Fibroblast of skin of abdomen (primary cell): ENCODE data around the gene CELF4. TPM values are rescaled to one million over a fixed set of nuclear protein-coding genes. Genes with fewer than 3 reads are reported as not detected.

Experiments
- DNase-seq: peaks from one replicate; pipeline ENCODE4 v3.0.0-alpha.2; 2013
- polyA plus RNA-seq, 2 experiments: library from polyadenylated mRNA; unstranded; fragments of 120-200 nt; gene quantifications; one replicate each; pipeline ENCODE4 v1.2.1, GENCODE V29; 2013; ENCODE audit not compliant: insufficient read length in 2 of 2

Gene CELF4
- not detected for polyA plus RNA-seq (2013, experiment 1 of 2; ENCODE audit: insufficient read length)
- polyA plus RNA-seq (2013, experiment 2 of 2; ENCODE audit: insufficient read length): 0.10 TPM

DNA sequence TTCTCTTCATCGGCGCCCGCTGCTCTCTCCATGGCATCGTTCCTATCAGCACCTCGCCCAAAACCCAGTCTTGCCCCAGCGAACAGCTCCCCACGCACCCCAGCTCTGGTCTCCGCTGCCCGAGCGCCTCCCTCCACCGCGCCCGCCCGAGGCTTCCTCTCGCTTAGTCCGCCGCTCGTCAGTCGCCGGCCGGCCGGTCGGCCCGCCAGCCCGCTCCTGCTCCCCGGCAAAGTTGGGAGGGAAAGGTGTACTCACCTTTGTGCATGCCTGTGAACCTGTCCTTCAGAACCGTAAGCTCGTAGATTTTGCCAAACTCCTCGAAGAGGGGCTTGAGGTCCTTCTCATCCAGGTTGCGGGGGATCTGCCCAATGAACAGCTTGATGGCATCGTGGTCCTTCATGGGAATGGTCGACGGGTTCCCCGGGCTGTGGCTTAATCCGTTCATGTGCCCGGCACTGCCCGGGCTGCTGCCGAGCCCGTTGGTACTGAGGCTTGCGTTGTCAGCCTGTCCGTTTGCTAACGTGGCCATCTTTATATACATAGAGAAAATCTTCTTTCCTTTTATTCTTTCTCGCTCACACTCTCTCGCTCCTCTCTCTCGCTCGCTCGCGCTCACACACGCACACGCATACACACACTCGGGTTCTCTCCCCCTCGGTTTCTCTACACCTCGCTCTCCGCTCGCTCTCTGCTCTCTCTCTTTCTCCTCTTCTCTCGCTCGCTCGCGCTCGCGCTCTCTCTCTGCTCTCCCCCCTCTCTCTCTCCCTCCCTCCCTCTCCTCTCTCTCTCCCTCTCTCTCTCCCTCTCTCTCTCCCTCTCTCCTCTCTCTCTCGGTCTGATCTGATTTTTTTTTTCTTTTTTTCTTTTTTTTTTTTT is at the start of gene CELF4:
Gene CELF4, minus strand, starts transcription at position 698 of the 876 bp plus-strand sequence.
- DNase-seq: peak; percentile 2

DNA sequence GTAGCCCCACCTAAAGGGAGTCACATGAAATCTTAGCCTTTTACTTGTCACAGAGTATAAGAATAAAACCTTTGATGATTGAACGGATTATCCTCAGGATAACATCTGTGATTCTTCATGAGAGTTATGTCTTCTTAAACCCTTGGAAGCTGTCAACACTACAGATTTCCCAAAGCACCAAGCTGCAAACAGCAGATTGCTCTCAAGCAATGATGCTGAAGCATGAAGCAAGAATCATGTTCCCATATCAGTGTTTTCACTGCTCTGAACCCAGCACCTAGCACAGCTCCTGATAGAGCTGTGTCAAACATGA is 47.6 kb upstream of the CELF4 start:
- DNase-seq: no peak

DNA sequence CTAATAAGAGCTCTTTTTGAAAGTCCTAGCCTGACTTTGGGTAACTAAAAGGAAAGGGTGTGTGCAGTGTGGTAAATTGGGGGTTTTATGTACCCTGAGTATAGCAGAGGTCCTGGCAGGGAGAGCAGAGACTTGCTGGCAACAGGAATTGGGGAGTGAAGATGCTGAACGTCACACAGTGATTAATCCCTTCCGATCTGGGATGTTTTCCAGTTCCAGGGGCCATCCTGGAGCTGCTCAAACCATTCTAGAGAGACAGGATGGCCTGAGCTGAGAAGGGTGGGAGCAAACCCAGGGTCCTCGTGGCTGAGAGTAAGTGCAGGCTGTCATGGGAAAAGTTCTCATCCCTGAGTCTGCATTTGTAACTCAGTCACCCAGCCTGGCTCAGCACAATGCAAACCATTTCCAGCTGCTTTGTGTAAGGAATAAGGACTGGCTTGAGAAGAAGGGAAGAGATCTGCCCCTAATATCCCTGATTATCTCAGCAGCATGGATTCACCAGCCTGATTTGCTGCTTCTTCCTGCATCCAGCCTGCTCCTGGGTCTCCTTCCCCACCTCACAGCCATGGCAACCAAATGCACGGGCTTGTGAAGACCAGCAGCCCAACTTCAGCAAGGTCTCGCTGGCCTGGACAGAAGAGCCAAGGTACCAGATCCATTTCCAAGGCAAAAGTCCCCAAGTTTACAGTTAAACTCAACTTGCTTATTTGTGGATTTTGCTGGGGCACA is 47.1 kb upstream of the CELF4 start:
- DNase-seq: no peak

DNA sequence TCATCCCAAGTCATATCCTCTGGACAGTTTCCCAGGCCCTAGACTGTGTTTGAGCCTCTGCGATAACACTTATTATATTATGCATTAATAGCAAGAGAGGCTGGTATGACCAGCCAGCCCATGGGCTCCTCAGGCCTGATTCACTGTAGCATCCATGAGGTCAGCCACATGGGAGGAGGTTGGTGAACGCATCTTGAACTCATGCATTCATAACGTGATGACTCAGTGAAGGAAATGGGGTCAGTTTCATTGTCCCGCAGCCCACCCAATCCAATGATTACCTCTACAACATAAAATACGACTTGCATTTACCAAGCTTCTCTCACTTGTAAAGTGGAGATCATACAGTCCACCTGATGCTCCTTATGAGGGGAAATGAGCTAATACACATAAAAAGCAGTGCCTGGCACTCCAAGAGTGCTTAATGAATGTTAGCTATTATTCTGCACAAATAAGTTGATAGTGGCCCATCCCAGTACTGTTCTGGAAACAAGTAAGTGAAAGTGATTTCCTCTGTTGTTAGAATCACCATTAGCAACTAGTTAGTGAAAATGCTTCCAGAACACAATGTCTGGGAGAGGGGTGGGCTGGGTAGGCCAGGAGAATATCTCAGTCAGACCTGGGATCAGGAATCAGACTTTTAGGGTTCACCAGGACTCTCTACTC is 46.1 kb upstream of the CELF4 start:
- DNase-seq: no peak

DNA sequence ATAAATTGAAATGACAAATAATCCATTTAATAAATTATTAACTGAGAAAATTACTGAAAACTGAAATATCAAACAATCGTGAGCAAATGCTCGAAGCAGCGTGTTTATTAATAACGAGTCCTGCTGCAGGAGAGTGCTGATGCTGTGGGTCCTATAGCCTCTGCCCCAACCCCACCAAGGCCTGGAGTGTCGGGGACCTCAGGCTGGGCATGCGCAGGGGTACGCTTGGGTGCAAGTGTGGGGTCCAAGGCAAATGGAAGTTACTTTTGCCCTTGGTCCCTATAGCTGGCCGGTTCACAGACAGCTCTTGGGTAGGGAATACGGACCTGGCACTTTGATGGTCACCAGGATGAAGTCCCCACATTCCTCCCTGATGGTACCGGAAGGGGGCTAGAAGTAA is 43.3 kb upstream of the CELF4 start:
- no peak for DNase-seq

DNA sequence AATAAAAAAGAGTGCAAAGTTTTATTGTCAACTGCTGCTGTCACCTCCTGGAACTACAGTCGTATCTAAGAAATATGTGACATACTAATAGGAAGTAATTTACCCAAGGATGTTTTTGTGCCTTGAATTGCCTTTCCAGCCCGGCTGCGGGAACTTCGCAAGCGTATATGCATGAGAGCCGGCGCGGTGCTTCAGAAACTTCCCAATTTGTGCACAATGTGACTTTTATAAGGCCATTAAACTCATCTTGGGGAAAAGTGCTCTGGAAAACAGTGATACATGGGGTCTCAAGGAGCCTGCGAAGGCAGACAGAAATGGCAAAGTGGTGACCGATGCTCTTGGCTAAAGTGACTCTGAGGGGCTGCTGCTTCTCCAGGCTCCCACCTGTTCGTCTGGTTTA is 41.7 kb upstream of the CELF4 start:
- no peak for DNase-seq

DNA sequence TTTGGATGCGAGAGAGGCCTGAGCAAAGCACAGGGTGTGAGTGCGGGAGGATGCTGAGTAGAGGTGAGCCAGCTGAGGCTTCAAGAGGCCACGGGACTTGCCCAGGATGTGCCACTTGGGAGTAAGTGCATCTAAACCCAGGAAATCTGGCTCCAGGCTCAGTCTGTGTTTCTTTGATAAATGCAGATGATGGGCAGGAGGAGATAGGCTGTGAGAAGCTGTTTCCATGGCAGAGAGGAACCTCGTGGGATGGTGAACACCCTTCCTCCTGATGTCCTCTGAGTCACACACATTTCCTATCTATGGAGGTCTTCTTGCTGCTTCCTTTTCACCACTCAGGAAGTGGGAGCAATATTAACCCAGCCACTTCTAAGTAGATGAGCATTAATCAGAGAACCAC is 38.4 kb upstream of the CELF4 start:
- DNase-seq: no peak

DNA sequence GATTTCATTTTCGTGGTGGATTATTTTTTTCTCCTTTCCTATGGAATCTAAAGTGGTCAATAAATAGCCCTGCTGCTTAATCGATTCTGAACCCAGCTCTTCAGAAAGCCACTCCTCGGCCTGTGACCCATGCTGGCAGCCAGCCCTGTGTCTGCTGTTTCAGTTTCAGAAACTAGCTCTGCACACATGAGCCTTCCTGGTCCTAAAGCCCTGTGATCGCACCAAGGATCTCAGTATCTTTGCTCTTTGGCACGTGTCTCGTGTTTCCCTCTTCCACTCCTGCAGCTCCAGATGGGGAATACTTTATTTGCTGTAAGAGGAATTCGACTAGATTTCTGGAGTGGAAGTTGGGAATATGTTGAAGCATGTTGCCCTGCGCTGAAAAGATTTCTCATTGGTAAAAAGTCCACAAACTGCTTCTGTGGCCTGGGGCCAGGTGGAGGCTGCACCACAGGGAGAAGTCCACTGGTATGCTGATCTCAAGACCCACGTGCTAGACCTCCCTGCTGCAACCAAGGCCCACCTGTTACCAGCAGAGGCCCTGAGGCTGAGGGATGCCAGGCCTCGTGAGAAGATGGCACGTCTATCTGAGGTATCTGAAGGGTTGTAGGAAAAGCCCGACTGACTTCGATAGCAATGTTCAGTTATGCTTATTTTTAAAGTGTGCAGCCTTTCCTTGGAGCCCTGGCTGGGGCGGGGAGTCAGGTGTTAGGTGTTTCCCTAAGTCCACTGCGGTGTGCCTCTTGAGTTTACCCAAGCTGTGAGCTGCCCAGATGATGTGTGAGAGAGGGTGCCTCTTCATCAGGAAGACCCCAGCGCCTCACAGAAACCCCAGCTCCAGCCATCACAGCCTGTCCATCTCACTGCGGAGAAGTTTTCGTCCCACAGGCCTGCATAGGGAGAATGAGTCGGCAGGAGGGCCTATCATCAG is 33.6 kb upstream of the CELF4 start:
- no peak for DNase-seq

DNA sequence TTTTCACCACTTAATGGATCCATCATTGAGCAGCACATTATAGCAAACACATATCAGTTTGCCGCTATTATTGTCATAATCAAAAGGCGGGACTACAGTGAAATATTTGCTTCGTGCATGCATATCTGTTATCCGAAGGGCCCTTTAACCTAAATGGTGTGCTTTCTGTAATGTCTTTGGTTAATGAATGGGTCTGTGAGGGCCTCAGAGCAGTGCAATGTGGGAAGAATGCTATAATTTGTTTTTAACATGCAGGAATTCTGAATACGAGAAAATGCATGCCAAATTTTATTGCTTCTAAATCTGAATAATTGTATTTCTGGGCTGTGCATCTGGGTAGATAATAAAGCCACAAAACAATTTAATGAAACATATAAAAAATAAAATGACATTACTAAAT is 32.8 kb upstream of the CELF4 start:
- DNase-seq: no peak

DNA sequence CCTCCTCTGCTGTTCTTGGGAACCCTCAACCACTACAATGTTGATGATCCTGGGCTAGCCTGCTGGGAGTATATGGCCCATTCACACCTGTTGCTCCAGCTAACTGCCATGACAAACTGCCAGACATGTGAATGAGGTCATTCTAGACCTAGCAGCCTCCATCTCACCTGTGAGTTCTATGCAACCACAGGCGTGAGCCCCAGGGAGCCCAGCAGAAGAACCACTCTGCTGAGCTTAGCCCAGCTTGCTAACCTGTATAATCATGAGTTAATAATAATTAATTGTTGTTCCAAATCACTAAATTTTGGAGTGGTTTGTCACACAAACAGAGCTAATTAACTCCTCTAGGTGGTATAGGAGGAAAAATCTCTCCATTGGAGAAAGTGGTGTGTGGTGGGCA is 24.7 kb upstream of the CELF4 start:
- DNase-seq: no peak

DNA sequence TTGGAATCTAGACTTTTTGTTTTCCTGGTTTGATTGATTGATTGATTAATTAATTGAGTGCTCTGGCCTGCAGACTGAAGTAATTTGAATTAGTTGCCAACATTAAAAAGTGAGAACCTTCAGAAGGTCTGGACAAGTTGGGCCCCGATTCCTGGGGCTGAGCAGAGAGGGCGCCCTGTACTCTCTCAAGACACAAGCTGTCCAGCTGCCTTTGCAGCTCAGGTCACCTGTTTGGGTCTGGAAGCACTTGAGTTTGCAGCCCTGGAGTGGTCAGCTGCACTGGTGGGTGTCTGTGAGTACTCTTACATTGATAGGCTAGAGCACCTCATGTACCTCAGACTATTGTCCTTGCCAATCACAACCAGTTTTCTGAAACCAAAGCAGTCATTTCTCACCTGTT is 22.7 kb upstream of the CELF4 start:
- DNase-seq: no peak

DNA sequence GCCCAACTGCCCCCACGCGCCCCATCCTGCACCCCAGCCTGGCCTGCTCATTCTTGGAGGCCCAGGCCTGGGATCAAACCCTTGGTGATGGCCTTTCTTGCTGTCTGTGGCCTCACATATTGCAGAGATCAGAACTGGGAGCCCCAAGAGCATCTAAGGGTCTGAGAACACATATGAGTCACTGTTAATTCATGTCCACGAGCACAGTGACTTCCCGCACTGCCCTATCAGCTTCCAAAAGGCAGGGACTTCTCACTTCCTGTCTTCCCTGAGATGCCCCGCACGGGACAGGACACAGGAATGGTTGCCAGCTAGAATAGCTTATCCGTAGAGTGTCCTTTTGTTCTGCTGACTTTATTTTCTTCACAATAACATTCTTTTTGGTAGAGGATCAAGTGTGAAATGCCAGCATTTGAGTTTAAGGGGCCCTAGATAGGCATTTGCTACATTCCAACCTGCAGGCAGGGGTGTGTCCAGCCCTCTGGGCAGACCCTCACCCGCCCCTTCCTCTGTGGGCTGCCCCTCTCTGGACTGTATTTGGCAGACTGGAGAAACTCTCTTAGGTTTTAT is 21.1 kb upstream of the CELF4 start:
- DNase-seq: no peak

DNA sequence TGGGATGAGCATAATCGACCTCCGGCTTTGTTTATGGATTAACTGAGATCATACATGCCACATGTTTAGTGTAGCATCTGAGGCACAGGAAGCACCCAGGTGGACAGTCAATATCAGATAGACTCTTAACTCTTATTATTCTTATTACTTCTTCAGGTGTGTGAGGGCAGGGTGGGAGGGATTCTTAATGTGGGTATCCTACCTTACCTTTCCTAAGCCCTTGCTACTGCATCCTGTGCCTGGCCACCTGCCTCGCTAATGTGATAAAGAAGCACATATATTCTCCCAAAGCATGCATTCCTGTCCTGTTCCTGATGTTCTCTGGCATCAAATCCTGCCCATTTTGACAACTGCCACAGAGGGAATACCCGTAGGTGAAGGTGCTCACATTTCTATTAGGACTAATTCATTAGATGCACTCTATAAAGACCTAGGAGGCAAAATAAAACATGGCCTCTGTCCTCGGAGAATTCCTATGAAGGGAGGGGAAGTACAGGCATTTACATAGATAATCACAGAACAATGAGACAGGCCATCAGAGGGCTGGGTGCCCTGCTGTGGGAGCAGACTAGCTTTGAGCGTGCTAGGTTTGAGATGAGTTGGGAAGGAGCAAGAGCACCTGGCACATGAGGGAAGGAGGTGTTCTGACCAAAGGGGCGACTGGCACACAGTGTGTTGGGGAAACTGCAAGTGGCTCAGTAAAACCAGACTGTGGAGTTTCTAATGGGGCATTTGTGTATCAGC is 19.5 kb upstream of the CELF4 start:
- no peak for DNase-seq

DNA sequence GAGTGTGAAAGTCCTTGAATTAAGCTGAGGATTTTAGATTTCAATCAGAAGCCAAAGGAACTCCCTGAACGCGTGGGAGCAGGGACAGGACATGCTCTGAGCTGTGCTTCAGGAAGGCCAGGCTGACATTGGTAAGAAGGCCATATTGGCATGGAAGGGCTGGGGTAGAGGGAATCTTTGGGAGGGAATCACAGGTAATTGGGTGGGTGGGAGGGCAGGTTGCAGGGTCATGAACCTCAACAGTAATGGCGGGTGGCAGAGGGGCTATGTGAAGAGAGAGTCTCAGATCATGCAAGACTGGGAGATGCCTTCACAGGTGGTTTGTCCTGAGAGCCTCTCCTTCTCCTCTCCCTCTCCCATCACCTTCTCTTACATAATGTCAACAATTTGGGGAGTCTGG is 18.6 kb upstream of the CELF4 start:
- no peak for DNase-seq

DNA sequence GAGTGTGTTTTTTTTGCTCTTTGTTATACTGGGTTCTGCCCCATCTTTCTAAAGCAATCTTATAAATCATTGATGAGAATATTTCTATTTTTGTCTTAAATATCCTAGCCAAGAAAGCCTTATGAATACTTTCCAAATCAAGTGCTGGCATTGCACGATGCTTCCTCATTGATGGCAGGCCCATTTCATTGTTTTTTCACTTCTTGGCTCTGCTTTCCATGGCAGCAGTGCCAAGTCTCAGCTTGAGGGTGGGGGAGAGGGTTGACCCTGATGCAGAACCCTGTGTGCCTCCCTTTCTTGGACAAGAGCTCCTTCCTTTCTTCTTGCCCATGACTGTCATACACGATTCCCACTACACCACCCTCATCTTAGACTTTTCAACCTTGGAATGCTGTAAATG is 16.7 kb upstream of the CELF4 start:
- DNase-seq: no peak

DNA sequence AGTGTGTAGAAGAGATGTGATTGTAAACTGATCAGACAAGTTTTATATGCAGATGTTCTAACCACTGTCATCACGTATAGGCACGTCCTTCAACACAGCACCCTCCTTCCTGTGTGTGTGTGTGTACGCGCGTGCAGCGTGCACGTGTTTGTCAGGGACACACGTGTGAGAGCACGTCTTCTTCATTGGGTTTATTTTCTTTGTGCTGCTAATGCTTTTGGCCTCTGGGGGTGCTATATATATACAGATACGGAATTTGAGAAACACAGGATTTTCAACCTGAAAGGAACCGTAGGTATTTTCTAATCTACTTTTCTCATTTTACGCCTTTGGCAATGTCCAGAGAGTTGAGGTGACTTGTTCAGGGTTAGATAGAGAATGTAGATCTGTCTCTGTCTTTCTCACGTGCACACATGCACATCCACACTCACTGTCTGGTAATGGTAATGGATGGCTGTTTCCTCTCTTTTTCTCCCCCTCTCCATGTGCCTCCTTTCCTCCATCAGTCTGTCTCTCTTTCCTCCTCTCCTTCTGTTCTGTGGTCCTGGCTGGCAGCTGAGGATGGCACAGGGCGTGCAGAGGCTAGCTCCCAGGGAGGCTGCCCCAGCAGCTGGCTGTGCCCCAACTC is 13.4 kb upstream of the CELF4 start:
- peak; percentile 2 for DNase-seq

DNA sequence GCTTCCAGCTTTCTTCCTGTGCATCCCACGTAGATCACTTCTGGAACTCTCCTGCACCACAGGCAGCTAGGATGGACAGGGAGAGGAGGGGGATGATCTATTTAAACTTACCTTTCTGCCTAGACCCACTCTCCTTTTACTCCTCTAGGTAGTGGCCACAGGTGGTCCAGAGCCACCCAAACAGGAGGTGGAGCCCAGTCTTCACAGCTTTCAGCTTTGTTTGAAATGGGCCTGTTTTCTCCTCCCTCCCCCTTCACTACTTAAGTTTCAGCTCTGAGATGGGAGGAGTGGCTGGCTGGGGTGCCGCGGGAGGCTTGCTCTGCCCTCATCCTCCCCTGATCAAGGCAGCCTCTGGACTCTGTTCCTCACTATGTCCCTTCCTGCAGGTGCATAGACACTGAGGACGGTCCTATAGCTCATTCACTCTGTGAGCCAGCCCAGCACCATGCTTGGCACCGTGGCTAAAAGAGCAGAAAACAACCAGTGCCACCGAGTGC is 12.6 kb upstream of the CELF4 start:
- DNase-seq: no peak

DNA sequence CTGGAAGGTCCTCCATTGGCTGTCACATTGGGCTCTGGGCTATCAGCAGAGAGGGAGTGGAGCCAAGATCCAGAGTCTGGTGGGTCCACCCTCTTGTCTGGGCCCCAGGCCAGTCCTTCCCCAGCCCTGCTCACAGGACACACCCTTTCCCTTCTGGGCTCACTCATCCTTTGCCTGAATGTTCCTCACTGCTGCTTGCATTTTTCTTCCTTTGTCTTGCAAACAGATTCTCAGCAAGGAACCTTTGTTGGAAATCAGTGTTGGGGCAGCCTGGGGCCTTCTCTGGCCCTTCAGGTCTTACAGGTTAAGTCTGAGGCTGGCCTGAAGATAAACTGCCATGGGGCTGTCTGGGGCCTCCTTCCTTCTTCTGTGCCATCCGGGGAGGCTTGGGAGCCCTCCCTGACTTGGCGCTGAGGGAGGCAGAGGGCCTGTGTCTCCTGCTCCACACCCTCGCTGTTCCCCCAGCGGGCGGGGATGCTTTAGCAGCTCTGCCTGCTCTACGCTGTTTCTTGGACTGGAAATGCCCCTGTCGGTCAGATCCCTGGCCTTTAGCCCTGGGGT is 11.5 kb upstream of the CELF4 start:
- no peak for DNase-seq

DNA sequence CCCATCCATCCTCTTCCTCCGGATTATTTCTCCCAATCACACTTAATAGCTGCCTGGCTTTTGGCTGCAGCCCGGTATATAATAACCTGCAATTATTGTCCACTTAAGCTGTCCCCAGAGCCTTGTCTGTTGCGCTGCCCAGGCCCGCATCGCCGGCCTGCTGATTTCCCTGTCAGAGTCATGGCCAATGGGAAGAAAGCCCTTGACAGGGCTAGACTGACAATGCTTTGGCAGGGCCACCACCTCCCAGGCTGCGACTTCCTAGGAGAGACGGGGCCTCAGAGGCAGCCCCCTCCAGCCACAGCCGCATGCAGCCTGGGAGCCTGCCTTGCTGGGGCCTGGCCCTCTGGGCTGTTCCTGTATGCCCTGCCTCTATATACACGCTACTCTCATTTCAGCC is 10.0 kb upstream of the CELF4 start:
- no peak for DNase-seq

DNA sequence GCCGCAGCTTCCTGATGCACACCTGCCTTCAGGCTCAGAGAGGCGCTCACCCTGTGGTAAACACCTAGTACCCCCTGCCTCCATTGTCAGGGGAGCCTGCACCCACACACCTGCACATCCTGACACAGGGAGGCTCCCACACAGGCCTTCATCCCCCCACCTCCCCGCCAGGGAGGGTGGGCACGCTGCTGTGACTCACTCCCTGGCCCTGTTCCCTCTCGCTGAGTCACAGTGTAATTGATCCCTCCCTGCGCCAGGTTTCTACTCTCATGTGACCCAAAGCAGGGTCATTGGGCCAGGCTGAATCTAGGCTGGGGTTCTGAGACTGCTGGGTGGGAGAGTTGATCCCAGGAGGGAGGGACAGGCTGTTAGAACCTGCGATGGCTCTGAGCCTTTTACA is 8.5 kb upstream of the CELF4 start:
- DNase-seq: no peak
